GM12801 (cell line): ENCODE data around the gene SOX4.

Experiments used
- TF ChIP-seq, protein P1 (sequence below): IDR thresholded peaks from one replicate; pipeline ENCODE4 v1.5.1; 2011; ENCODE audit warnings: control low read depth; ENCODE audit not compliant: insufficient read length; ENCODE audit errors: extremely low read depth

Gene SOX4

DNA sequence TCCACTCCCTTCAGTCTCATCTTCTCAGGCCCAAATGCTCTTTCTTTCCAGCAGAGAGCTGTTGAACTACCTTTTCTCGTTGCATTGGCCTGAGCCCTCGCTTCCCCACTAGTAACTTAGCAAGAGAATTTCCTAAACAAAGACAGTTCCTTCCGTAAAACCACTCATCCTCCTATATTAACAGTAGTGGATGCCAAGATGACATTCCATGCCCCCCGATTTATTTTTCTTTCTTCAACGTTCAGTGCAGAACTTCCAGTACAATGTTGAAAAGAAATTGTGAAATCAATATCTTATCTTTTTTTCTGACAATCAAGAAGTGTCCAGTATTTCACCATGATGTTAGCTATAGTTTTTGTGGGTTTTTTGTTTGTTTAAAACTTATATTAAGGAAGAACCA lies 45.8 kb downstream of the SOX4 start:
- TF ChIP-seq, protein P1, sequence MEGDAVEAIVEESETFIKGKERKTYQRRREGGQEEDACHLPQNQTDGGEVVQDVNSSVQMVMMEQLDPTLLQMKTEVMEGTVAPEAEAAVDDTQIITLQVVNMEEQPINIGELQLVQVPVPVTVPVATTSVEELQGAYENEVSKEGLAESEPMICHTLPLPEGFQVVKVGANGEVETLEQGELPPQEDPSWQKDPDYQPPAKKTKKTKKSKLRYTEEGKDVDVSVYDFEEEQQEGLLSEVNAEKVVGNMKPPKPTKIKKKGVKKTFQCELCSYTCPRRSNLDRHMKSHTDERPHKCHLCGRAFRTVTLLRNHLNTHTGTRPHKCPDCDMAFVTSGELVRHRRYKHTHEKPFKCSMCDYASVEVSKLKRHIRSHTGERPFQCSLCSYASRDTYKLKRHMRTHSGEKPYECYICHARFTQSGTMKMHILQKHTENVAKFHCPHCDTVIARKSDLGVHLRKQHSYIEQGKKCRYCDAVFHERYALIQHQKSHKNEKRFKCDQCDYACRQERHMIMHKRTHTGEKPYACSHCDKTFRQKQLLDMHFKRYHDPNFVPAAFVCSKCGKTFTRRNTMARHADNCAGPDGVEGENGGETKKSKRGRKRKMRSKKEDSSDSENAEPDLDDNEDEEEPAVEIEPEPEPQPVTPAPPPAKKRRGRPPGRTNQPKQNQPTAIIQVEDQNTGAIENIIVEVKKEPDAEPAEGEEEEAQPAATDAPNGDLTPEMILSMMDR, result no peak
